NCI-H1694 (cell line): ENCODE data around the gene RASA1.

Source experiments
- DNase-seq: peaks from one replicate; lab custom pipeline; 2025; lab: John Stamatoyannopoulos, UW

The RASA1 gene

DNA sequence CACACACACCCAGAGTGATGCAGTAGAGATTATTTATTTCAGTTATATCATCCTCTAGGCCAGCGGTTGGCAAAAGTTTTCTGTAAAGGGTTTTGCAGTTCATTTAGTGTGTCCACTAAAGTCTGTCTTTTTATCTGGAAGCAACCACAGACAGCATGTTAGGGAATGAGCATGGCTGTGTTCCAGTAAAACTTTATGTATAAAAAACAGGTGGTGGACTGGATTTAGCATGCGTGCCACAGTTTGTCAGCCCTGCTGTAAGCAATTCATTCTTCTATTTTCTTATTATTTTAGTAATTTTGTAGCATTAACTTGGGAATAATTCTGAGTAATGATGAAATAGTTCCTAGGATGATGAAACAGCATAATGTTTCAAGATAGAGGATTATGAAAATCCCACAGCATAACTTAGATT, 93.4 kb downstream of the RASA1 start:
- no peak for DNase-seq

DNA sequence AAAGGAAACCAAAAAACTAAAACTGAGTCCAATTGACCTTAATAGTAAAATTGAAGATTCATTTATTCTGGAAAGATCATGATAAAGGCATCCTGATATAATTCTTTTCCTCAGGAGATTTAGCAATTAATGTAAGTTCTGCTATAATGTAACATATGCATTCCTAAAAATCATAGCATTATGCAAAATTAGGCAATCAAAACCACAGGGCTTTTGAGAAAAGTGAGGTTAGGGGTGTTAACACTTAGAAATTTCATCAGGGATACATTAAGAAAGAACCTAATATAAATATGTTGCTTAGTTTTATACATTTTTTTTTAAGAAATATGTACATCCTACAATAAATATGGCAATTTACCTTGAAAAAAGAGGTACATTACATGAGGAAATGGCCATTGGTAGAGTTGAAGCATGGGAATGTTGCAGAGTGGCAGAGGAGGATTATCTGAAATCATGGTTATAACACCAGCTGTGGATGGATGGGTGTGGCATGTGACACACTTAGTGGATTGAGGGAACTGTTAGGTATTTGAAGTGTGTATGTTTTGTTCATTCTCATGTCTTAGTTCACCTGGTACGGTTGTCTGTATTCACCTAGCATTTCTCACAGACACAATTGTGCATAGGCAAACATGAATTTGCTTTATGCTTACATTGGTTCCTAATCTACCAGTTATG, 94.0 kb downstream of the RASA1 start:
- no peak for DNase-seq

DNA sequence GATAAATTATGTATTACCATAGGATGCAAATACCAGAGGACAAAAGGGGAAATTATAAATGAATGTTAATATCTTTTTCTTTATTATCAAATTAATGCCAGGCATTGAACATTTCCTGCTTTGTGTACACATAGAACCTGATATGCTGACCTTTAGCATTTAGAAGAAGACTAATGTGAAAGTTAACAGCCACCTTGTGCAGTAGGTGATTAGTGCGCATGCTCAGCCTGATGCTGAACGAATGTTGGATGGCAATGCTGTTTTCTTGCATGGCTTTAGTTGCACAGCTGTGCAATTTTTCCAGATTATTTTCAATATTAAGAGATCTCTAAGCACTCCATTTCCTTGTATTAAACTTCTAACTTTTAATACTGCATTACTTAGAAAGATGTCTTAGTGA, 99.6 kb downstream of the RASA1 start:
- no peak for DNase-seq

DNA sequence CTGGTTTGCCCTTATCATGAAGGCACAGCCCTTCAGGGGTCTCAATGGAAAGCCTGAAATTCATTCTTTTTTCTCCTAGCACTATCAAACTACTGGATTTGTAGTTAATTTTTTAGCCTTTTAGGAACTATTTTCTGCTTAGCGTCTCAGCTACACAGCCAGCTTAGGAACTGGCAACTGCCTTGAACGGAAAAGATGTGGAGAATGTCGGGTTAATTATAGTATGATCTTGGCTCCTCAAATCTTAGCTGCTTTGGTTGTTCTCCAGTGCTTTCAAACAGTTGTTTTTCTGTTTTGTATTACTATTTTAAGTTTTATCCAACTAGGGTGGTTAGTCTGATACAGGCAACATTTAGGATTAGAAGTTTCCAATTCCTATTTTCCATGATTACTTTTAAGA, 100.9 kb downstream of the RASA1 start:
- DNase-seq = no peak

DNA sequence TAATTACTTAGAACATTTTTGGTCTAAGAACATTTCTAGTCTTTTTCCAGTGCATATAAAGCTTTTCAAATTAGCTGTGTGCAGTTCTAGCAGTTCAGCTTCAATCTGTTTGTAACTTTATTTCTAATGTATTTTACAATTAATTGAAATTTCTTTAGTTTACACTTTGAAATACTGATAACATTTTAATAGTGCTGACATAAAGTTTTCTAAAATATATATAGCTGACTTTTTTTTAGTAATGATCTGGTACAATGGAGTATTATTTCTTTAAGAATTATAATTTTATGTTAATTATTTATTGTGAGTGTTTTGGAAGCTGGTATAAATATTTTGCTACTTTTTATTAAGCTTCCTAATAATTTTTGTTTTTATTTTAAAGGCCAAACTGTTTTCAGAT, 101.7 kb downstream of the RASA1 start:
- DNase-seq = no peak

DNA sequence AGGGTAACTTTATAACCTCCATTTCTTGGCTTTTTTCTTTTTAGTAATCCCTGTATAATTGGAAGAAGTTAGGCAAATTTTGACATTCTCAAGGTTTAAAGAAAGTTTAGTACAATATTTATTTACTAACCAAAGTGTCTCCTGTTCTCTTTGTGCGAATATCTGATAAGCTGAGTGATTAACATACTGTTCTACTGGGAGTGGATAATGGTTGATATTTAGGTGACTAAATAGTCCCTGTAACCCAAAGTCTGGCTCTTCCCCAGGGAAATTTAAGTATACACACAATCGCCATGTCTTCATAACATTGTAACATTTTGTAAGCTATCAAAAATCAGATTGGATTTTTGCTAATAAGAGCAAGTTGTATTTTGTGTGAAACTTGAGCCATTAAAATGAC, 105.0 kb downstream of the RASA1 start:
- no peak for DNase-seq

DNA sequence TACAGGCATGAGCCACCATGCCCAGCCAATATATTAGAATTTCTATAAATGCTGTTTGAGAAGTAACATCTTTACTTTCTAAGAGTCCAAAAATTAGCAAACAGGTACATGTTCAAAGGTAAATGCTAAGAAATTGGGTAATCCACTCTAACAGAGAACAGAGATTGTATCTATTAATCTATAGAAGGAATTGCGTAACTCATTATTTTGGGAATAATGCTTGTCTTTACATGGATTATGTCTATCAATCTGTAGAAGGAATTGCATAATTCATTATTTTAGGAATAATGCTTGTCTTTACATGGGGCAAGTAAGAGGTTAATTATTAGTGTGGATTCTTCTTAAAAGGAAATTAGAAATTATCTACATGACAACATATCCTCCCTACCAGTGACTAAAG, 114.5 kb downstream of the RASA1 start:
- DNase-seq = no peak

DNA sequence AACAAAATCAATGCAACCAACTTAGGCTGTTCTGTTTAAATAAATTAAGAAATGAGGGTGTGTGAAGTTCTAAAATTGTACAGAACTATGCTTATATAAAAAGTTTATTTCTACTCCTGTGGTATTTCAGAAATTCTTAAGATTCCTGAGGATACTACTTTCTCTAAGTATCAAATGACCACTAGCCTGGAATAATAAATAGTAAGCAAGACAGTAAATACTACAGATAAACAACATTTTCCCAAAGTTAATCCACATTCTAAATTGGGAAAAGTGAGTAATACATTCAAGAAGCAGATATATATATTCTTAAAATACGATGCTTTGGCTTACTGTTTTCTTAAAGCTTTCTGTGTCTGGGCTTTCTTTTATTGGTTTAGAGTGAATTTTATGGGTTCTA, 115.5 kb downstream of the RASA1 start:
- no peak for DNase-seq

DNA sequence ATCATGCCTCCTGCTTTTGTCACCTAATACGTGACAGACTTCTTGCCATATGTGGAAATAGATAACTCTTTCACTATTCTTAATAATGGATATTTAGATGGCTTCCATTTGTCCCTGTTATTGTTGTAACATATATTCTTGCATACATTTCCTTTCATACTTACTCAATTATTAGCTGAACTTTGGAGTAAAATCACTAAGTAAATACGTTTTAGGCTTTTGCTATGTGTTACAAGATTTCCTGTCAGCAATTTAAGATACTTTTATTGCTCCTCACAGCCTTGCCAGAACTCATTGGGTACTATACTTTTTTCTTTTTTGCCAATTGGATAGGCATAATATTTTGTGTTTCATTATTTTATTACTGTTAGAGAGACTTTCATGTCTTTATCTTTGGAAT, 118.1 kb downstream of the RASA1 start:
- no peak for DNase-seq

DNA sequence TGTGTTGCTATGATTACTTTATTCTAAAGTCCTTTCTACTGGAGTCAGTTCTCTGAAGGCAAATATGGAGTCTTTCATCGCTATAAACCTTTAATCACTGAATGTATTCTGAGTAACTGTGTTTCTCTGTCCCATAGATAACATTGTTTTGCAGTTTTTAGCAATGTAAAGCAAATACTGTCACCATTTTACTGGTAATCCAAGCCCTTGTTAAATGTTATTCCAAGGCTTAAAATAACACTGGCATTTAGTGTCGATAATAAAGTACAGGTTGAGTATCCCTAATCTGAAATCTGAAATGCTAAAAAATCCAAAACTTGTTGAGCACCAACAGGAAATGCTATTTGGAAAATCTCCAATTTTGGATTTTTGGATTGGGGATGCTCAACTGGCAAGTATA, 120.4 kb downstream of the RASA1 start:
- no peak for DNase-seq

DNA sequence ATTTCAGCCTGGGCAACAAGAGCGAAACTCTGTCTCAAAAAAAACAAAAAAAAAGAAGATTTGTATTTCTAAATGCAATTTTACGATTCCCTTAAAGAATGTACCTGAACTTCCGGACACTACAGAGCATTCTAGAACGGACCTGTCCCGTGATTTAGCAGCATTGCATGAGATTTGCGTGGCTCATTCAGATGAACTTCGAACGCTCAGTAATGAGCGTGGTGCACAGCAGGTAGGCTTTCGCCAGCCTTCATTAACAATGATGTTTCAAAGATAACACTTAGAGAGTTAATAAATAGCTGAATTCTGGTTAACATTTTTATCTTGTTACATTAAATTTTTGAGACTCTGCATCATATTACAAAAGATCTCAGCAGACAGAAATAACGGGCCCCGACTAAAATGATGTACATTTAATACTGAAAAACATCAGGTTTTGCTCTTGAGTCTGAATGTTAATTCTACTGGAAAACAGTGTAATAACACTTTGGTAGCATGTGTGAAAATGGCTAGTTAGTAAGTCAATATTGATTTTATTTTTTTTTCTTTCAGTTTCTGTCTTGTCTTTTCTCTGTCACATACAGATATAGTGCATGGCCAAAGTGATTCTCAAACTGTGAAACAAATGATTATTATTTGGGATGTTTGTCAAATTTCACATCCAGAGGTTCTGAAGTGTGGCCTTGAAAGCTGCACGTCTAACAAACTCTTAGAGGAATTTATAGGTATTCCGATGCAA, 121.8 kb downstream of the RASA1 start:
- DNase-seq = no peak

DNA sequence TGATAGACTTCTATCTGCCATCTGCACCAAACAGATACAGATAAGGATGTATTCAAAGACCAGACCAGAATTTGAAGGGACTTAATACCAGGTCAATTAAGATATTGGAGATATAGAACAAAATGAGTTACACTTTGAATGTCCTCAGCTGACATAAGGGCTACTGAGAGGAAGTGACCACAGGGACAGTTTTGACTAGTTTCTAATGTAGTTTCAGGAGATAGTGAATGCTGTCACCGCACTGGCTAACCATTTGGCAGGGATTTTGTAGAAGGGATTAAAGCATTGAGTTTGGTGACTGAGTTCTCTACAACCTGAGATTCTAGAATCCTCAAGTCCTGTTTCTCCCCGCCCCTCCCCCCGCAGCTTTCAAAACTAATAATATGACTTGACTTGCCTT, 122.4 kb downstream of the RASA1 start:
- DNase-seq = no peak

DNA sequence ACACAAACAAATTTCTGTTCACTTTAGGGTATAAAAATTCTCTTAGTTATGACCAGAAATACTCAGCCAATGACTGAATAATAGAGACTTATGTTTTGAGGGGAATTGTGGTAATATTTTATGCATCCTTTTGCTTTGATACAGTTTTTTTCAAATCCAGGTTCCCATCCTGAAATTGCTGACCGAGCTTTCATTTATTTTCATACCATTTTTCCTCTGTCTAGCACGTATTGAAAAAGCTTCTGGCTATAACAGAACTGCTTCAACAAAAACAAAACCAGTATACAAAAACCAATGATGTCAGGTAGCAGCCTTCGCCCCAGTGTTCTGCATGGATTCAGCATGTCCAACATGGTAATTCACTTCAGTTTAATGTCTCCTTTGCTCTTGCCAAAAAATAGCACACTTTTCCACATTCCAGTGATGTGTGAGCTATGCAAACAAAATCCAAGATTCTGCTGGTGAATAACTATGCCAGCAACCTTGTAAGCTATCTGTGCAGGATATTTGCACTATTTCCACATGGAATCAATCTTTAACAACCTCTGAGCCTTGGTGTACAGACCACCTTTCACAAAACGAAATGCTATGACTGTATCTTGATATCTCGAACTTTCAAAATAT, 123.0 kb downstream of the RASA1 start:
- no peak for DNase-seq

DNA sequence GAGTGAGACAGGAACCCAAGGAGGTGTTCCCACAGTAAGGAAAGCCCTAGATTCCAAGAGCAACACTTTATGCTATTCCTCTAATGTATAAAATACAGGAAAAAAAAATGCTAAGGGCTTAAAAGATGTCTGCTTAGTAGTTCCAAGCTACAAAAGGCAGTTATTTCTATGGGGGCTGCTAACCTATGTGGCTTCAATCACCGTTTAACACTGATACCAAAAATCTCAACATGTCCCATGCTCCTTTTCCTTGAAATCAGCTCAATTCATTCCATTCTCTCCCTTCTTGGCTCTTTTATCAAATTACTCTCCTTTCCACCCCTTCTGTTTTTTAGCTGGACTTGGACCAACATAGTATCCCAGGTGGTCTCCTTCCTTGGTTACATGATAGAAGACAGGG, 124.5 kb downstream of the RASA1 start:
- DNase-seq = no peak

DNA sequence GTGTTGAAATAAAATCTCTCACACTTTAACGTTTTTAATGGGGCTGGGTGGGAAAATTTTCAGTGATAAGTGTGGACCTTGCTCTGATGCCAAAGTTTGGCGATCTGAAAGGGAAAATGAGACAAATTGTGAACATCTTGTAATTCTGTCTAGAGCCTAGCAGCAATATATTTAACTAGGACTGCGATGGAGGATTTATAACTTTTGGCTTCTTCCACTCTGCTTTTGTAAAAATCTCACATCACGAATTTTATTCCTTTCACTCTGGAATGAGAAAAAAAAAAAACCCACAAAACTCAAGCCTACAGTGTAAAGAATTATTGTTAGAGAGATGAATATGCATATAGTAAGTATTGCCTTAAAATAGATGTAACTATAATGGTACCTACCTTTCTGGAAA, 125.1 kb downstream of the RASA1 start:
- DNase-seq = no peak

DNA sequence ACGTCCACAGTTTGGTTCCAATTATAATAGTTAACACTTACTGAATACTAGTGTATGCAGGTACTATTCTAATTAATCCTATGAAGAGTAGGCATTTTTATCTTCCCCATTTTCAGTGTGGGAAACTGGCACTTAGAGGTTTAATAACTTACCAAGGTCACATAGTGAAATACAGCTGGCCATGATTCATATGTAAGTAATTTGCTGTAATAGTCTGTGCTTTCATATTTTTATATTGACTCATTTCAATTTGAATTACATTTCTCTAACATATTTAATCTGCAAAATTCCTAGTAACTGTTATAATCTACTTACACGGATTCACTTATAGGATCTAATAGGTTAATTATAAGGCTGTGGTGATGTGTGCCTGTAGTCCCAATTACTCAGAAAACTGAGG, 125.6 kb downstream of the RASA1 start:
- no peak for DNase-seq

DNA sequence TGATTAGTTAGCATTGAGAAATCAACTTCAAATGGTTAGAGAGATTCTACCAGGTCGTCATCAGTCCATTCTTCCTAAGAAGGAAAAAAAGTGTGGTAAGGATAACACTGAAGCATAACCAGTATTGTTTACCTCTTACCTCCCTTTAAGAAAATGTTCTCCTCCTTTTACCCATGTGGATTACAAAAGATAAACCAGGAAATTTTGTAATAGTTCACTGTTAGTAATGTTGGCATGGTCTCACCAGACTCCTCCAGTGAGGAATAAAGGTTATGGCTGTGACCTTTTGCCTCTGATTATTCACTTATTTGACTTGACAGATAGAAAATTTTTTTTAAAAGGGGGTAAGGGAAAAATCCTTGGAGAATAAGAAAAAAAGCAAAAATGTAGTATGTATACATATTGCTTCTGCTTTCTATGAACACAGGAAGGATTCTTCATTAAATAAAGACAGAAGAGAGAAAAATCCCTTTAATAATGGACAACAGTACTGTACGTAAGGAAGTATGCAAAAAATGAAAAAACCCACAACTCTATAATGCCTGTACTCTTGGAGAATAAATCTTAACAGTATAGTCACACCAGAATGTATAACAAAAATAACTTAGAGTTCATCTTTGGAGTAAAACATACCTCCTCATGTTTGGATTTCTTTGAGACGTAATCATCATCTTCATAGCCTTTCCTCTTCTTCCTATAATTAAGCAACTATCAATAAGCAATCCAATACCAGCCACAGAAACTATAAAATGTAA, 126.9 kb downstream of the RASA1 start:
- DNase-seq = no peak

DNA sequence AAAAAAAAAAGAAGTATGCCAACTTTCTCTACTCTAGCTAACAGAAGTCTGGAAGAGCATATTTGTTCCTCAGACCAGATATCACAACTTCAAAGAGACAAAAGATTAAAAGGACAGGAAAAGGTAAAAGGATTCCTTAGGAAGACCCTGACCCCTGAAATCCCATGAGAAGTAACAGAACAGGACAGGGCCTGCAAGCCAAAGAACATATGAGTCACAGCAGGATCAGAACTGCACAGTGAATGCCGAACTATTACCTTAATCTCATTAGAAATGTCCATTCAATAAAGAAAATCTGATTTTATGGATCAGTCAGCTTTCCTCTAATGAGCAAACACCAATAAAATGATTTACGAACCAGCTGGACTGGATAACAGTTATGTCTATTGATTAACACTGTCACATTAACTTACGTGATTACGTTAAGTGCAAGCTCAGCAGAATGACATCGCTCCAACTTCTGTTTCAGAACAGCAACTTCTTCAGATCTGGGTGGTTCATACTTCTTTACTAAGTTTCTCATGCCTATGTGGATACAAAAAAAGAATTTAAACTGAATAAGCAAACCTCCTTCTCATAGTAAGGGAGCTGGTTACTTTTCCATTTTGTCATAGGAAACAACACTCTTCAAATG, 131.4 kb downstream of the RASA1 start:
- no peak for DNase-seq

DNA sequence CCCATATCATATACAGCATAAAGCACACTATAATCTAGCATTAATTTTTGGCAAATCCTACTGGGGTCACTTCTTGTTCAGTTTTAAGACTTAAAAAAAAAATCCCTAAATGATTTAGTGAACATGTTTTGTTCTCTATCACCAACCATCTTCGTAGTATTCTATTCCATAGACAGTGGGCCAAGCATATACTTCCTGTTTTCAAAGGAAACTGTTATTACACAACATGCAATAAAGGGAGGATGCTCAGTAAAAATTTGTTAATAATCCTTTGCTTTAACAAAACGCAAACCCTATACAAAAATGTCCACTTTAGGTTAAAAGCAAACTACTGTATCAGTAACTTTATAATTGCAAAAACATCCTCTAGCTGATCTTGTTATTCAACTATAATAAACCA, 132.0 kb downstream of the RASA1 start:
- no peak for DNase-seq

DNA sequence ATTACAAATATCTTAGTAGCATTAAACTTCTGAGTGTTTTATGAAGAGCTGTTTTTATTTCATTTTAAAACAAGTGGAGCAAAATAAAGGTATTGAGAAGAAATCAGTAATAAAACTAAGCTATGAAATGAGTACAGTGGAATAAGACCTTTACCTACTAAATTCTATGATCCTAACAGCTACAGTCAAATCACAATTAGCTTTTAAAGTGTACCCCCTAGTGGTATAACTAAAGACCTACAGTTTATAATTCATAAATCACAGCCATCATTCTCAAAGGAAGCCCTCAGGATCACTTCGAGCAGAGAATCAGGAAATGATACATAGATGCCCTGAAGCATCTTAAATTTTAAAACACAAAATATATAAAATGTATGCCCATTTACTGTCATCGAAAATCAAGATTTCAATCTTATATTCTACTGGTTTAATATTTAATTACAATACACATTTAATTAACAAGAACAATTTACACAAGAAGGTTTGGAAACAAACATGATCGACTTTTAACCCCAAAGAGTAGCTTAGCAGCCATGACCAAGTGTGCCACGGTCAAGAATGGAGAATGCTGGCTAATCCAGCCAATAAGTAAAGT, 132.7 kb downstream of the RASA1 start:
- DNase-seq = peak; percentile 15

DNA sequence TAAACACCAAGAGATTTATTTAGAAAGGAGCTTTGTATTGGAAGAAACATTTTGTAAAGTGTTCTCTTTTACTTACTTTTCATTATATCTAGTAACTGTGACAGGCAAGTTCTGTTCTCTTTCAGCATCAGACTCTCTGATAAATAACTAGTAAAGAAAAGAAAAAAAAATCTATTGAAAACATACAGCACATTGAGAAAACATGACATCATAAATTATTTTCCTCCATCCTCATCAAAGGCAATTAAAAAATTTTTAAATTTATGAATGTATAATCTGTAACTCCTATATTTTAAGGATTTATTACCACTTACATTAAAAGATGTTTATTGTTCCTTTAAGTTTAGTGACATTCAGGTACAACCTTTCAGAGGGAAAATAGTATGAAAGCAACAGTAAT, 133.9 kb downstream of the RASA1 start:
- no peak for DNase-seq

DNA sequence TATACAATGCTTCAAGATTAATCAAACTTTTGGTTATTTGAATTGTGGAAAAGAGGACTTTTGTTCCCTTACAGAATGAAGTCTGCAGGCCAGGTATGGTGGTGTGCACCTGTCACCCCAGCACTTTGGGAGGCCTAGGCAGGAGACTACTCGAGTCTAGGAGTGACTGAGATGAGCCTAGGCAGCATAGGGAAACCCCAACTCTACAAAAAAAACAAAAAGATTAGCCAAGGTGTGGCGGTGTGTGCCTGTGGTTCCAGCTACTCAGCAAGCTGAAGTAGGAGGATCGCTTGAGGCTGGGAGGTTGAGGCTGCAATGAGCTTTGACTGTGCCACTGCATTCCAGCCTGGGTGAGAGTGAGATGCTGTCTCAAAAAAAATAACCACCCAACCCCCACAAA, 135.7 kb downstream of the RASA1 start:
- no peak for DNase-seq
